HG02763 (cell line): ENCODE measurements around the gene CXCL5.
A peak's percentile ranks its signal among the peaks of the same experiment; 100 is the strongest.

Source experiments
- ATAC-seq: cut with Tn5 transposase; IDR thresholded peaks from one replicate; pipeline ENCODE4 v1.9.1; 2021; ENCODE audit warnings: mild to moderate bottlenecking, moderate library complexity; ENCODE audit not compliant: unreplicated experiment

Gene CXCL5

DNA sequence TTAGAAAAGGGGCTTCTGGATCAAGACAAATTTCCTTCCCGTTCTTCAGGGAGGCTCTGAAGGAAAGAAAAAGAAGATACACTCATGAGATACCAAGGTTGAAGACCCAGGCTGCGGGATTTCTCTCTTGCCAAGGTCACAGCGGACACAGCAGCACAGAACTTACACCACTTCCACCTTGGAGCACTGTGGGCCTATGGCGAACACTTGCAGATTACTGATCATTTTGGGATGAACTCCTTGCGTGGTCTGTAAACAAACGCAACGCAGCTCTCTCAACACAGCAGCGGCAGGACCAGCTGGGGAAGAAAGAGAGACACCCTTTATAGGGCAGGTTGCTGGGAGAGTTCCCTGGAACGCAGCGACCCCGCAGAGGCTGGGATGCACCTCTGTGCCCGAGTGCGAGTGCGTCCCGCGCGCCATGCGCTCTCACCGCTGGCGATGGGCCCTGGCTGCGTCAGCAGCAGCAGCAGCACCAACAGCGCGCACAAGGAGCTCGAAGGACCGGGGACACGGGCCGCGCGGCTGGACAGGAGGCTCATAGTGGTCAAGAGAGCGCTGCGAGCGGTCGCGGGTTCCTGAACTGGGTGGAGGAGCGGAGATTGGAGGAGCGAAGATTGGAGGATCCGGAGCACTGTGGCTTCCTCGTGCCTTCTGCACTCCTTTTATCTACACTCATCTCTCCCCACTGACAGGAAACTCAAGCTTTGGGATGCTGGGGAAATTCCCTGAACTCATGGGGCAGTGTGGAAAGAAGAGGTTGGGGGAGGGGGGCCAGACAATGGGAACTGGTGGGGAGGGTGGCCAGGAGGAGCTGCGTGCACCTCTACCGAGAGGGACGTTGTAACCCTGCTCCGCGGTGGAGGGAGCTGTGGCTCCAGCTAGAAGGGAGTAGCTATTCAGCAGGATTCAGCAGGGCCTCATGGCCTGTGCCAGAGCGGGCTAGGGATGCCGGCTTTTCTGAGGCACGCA lies at the start of gene CXCL5:
TSS of gene CXCL5 (minus strand) at position 638 of the 972 bp plus-strand sequence. CDS start at position 542, 96 bp downstream.
- no peak for ATAC-seq

DNA sequence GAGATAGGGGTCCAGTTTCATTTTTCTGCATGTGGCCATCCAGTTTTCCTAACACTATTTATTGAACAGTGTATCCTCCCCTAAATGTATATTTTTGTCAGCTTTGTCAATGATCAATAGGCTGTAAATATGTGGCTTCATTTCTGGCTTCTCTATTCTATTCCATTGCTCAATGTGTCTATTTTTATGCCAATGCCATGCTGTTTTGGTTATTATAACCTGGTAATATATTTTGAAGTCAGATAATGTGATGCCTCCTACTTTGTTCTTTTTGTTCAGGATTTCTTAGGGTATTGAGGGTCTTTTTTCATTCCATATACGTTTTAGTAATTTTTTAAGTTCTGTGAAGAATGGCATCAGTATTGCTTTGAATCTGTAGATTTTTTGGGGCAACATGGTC lies 48.7 kb upstream of the CXCL5 start:
- ATAC-seq, result no peak

DNA sequence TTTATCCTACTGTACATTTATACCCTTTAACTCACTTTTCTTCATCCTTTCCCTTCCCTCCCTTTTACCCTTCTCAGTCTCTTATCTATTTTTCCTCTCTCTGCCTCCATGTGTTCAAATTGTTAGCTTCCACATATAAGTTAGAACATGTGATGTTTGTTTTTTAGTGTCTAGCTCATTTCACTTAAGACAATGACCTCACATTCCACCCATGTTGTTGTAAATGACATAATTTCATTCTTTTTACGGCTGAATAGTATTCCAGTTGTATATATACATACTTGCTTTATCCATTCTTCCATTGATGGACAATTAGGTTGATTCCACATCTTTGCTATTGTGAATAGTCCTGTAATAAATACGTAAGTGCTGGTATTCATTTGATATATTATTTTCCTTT lies 47.3 kb upstream of the CXCL5 start:
- ATAC-seq, result no peak

DNA sequence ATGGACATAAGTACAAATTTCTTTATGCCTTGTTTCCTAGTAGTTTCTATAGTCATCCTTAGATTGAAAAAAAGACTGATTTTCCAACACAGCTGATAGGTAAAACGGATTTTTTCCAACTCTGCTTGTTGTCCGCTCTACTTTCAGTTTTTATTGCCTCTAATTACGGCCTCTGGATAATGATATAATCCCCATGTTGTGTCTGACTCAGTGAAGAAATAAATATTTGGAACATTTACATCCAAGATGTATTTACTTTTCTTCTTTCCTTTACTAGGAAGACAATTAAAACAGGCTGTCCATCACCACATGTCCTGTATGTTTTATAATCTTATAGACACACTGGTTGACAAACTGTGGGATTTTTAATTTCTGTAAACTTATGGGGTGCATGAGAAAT lies 46.8 kb upstream of the CXCL5 start:
- no peak for ATAC-seq

DNA sequence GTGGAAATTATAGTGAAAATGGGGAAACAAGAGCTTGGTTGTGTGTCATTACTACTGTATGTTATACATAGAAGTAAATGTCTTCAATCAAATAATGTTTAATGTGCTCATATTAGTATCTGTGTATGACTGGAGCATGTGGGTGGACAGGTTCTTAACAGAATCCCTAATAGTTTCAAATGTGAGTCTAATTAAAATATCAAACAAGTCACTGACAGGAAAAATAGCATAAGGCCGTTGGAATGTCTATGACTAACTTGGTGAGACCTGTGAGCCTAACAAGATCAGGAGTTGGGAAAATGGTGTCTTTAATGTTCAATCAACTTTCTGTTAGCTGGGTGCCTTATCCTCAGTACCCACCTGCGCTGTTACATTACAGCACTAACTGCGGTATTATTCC lies 46.2 kb upstream of the CXCL5 start:
- ATAC-seq, result no peak

DNA sequence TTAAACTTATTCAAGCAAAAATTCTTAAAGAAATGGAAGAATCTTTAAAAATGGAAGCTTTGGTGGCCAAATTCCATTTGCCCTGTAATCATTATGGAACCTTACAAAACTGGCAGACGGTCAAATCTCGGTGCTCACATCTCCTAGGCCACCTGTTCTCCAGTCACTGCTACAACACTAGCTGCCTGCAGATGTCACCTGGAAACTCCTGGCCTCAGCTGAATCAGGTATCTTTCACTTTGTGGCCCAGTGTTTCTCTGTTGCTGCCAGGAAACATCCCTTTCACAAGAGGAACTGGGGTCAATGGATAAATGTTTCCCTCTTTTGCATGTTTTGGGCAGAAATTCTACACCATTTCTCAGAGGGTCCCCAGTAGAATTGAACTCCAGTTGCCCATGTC lies 44.2 kb upstream of the CXCL5 start:
- ATAC-seq, result no peak

DNA sequence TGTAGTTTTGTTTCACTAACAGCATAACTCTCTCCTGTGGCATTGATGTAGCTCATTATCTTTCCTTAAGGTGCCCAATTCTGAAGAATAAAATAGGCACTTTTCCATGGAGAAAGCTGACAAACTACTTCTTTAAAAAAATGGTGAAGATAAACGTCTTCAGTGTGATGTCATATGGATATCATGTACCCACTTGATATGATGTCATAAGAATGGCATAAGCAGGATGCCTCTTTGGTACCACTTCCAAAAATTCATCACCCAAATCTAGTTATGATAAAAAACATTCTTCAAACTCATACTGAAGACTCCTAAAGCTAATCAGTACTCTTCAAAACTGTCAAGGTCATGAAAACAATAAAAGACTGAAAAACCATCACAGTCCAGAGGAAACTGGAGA lies 42.9 kb upstream of the CXCL5 start:
- no peak for ATAC-seq

DNA sequence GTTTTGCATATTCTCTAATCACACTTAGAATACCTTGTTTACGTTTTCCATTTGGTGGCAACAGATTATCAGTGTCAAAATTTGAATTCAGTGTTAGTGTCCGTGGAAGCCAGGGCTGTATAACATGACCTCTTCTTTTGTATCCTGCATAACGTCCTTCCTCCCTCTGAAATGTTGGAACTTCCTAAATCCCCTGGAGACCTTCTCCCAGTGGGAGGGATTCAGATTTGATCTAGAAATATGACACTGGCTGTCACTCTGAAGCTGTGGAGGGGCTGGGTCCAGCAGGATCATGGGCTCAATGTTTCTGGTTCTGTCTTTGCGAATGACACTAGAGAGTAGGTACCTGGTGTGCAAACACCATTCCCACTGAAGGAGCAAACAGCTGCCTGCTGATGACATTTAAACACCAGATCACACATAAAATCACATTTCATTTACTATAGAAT lies 40.9 kb upstream of the CXCL5 start:
- ATAC-seq, result no peak

DNA sequence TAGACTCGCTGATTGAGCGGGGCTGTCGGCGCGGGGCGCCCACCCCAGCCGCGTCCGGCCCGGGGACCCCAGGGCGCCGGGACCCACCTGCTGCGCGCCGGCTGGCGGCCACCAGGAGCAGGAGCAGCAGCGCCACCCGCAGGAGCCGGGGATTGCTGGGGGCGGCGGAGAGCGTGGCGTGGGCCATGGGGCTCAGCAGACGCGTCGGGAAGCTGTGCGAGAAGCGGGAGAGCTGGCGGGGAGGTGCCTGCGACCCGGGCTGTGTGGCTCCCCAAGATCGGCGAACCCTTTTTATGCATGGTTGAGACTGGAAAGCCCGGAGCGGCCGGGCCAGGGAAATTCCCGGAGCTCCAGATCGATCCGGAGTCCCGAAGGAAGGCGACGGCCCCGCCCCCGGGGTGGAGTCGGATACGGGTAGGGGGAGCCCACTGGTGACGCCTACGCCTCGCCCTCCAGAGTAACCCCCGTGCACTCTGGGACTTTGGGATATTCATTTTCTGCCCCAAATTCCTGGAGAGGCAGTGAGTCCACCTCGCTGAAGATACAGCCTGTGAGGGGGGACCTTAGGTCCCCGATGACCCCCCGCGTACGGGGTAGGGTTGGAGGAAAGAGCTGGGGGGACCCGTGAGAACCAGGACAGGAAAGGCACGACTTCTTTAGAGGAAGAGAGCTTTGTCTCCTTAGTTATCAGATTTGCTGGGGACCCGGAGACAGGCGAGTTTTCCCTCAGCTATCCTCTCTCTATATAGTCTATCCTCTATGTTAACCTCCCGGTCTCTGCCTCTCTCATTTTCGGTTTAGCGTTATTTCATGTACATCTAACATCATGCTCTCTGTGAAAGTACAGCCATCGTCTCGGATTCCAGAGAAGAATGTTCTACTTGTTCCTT lies 40.2 kb upstream of the CXCL5 start, which contains the start of gene CXCL3:
TSS of gene CXCL3 (minus strand) at position 265 of the 890 bp plus-strand sequence. CDS start at position 187, 78 bp downstream.
- peak; percentile 57 for ATAC-seq

DNA sequence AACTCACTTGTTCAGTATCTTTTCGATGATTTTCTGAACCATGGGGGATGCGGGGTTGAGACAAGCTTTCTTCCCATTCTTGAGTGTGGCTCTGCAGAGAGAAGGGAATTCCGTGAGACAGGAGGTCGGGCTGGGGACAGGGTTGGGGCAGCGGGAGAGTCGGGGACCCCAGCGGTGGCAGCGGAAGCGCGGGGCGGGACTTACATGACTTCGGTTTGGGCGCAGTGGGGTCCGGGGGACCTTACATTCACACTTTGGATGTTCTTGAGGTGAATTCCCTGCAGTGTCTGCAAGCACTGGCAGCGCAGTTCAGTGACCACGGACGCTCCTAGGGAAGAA lies 39.6 kb upstream of the CXCL5 start:
- ATAC-seq, result no peak

DNA sequence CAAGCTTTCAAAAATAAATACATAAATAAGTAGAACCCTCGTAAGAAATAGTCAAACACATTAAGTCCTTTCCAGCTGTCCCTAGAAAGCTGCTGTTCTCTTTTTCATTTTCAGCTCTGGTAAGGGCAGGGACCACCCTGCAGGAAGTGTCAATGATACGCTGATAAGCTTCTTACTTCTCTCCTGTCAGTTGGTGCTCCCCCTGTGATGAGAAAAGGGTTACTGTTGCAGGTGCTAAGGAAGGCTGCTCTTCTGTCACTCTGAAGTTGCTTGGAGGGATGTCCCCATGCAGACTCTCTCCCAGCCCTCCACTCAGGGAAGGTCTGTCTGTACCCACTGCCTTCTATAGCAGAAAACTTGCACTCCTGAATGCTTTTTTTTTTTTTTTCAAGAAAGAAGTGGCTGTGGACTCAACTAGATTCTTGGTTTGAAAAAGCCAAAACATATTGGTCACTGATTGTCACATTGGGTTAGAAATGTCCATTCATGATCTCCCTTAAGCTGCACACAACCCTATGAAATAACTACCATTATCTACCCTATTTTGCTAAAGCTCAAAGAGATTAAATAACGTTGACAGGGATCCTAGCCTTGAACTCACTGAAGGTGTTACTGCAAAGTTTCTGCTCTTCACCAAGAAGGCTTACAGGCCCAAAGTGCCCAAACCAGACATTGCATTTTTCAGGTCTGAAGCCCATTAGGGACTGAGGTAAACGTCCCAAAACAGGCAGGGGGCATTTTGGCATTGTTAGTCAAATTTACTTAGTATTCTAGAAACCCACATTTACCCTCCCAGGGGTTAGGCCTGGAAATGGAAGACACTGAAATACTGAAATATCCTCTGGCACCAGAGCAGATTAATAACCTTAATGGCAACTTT lies 38.8 kb upstream of the CXCL5 start:
- ATAC-seq, result no peak

DNA sequence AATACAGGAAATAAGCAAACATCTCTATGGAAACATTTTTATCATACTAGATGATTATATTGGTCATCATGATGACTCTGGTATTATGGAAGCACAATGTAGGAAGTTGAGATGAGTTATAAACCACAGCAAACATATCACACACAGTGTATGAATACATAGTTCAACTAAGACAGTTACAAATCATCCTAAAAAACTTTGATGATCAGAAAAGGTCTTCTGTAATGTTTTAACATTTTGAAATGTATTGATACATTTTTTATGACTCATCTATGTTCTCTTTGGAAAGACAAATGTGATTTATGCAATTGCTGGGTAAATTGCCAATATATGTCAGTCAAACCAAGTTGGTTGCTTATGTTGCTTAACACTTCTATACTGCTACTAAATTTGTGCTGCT lies 35.3 kb upstream of the CXCL5 start:
- no peak for ATAC-seq

DNA sequence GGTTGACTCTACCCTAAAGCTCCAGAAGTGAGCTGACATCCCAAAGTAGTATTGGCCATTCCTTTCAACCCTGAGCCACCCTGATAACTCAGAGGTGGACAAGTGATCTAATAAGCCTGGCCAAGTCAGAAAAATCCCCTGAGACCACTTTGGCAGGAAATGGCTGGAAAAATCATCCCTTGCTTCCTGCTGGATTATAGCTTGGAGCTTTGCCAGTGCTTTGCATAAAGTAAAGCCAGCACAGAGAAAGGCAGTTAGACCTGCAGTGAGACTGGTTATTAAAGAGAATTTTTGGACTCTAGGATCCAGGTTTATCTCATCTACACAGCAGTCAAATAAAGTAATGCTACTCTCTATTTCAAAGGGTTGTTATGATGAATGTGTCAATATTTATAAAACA lies 33.6 kb upstream of the CXCL5 start:
- ATAC-seq, result no peak

DNA sequence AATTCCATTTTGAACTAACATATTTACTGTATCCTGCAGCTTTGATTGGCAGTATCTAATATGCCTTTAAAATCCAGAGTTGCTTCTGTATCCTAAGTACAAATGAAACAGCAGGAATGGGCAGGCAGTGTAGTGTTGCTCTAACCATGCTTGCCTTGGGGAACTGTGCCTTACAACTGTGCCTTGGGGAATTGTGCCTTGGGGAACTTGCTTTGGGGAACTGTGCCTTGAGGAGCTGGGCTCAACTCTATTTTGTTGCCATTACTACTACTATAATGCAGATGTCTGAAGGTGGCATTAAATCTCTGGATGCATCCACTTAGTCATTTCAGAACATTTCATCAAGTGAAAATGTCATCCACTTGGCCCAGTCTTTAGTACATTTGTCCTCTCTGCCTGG lies 33.1 kb upstream of the CXCL5 start:
- no peak for ATAC-seq

DNA sequence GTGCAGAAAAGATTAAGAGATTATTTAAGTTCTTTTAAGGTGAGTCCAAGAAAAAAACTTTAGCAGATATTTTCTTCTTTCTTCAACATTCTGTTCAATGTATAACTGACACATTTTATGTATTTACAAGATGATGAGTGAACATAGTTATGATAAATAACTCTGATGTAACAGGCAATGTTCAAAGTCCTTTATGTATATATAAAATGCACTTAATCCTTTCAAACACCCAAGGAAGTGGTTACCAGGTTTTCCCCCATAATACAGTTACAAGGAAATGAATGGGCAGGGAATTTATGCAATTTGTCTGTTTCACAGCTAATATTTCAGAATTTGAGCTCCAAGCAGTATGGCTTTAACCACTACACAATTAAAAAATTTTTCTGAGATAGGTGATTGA lies 31.8 kb upstream of the CXCL5 start:
- ATAC-seq, result no peak

DNA sequence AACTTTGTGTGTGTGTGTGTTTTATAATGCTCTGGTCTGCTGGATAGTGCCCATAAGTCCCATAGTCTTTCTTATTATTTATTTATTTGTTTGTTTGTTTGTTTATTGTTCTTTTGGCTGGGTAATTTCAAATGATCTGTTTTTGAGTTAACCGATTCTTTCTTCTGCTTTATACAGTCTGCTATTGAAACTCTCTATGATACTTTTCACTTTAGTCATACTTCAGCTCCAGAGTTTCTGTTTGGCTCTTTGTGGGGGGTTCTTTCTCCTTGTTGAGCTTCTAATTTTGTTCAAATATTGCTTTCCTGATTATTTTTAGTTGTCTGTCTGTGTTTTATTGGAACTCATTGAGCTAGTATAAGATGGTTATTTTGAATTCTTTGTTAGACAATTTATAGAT lies 30.0 kb upstream of the CXCL5 start:
- no peak for ATAC-seq

DNA sequence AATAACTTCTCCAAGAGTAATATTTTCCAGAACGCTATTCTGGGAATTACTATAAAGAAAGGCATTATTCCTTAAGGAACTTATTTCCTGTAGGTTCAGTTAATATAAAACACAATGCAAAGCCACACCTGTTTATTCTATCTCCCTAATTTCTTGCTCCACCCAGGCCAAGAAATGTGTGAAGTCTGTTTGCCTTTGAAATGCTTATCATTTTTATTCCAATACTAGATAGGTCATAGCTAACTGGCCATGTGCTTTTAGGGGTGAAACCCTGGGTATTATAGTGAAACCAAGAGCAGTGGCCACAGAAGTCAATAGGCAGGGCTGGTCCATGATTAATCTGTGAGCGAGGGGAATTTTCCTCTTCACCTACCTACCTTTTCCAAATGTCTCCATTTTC lies 25.2 kb upstream of the CXCL5 start:
- ATAC-seq, result no peak

DNA sequence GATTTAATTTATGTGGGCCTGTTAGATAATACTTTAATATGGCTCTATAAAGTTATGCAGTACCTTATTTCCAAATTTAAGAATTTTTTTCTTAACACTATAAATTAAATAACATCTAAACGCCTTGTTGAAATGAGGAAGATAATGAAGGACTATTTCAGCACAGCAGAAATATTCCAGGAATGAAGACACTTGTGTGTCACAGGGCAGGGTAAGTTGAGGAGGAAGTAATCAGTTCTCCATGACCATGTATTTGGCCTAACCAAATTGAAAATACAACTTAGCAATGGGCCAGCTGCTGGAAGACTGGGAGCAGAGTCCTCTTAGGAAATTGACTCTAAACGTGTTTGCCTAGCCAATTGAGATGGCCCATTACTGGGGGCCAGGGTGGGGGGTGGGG lies 23.1 kb upstream of the CXCL5 start:
- ATAC-seq, result no peak

DNA sequence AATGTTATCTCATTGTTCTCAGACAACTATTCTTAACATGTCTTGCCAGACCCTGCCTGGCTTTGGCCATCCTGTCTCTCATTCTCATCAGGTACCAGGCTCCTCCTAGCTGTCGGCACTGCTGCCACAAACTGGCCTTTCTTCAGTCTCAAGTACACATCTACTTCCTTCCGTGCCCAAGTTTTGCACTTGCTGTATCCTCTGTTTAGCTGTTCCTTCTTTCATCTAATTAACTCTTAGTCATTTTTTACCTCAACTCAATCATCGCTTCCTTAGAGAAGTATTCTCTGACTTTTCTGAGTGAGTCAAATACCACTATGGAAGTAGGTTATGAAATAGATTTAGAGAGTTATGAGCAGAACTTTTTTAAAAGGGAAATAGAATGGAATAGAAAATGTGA lies 20.3 kb upstream of the CXCL5 start:
- ATAC-seq, result no peak

DNA sequence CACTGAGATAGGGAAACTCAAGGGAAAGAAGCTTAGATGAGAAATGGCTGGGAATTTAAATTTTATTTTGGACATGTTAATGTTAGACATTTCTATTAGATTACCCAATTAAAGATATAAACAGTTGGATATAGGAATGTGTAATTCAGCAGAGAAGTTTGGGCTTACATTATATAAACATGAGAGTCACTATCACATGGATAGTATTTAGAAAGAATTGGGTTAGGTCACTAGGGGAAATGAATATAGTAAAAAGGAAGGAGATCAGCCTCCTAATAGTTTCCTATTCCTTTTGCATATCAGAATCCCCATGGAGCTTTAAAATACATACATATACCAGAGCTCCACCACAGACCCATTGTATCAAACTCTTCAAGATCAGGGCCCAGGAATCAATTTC lies 19.6 kb upstream of the CXCL5 start:
- ATAC-seq, result no peak

DNA sequence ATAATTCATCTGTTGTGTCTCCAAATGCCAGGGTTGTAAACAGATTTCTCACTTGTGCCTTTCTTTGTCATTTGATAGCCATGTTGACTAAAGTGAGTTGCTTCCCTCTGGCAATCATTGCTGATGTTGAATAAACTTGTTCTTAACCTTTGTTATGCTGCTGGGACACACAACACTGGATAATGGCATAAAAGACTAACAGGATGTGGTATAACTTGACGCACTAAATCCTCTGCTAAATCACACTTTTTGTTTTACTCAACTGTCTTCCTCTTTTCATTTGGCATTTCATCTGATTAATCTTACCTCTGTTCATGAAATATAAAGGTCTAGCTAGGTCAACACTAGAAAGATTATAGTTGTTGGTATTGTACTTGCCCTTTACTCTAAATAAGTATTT lies 17.6 kb upstream of the CXCL5 start:
- no peak for ATAC-seq
